Head of caudate nucleus (tissue), 42 donors: Measurements from ENCODE around the gene ADAMTS3.
"Not testable (repeated sequence)": the region's sequence is repeated elsewhere in the genome, so short reads cannot be mapped to it uniquely, and the experiment has no call there.

ENCODE experiments used
- DNase-seq, 42 donors: peaks; one replicate each; pipeline versions ENCODE4 v3.0.0 to v3.0.0-alpha.2; 2020 to 2021; ENCODE audit warnings: mixed read lengths in 7 of 42
- intact Hi-C: fragments of 100-400 bp; cut with DNase I; formaldehyde crosslinking; loops from one replicate; pipeline ENCODE4 v1.15.0; 2022

The ADAMTS3 gene

GRCh38 chr4:72429397-72429889 is 139.6 kb downstream of the ADAMTS3 start:
- intact Hi-C loops, result no loop called here
- DNase-seq, result no peak

GRCh38 chr4:72427057-72427456 is 142.0 kb downstream of the ADAMTS3 start:
- intact Hi-C loops, result no loop called here
- no peak for DNase-seq

DNA sequence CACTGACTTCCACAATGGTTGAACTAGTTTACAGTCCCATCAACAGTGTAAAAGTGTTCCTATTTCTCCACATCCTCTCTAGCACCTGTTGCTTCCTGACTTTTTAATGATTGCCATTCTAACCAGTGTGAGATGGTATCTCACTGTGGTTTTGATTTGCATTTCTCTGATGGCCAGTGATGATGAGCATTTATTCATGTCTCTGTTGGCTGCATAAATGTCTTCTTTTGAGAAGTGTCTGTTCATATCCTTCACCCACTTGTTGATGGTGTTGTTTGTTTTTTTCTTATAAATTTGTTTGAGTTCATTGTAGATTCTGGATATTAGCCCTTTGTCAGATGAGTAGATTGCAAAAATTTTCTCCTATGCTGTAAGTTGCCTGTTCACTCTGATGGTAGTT is 143.1 kb downstream of the ADAMTS3 start:
- DNase-seq, intact Hi-C loops: not testable (repeated sequence)

DNA sequence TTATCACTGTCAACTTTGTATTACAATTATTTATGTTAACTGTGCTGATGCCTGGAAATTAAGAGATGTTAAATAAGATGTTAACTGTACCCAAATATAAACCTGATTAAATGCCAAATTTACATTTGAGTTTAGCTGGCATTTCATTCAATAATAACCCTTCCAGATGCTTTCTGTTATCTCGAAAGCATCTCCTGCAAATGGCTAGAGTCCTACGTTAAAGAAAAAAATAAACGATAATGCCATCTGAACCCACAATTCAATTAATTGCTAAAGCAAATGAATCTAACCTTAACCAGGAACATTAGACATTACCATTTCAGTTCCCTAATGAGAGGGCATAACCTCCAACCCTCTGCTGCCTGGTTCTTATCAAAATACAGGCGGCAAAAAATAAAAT is 145.0 kb downstream of the ADAMTS3 start:
- no peak for DNase-seq
- intact Hi-C loops, result no loop called here

GRCh38 chr4:72422416-72422815 is 146.6 kb downstream of the ADAMTS3 start:
- intact Hi-C loops, result no loop called here
- DNase-seq, result no peak

DNA sequence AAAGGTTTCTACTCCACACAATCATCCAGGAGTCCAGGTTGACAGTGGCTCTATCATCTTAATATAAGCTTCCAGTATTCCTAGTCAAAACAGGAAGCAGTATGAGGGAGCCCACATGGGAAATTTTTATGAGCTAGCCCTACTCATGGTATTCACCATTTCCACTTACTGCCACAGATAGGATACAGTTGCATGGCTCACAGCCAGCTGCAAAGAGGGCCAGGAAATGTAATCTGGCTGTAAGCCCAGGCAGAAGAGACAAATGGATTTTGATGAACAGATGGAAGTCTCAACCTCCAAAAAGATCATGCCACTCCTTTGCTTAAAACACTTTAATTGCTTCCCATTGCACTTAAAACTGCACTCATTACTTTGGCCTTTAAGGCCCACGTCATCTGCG is 150.6 kb downstream of the ADAMTS3 start:
- intact Hi-C loops, result no loop called here
- peak in 1 of 42 donors; percentile 11 for DNase-seq

- peak in 14 of 42 donors; percentile 9 to 60 (median 19) for DNase-seq
- intact Hi-C loops, result no loop called here
These were observed 158.9 kb downstream of the ADAMTS3 start for GRCh38 chr4:72410158-72410557.

GRCh38 chr4:72408568-72408967 is 160.5 kb downstream of the ADAMTS3 start:
- intact Hi-C loops, result no loop called here
- no peak for DNase-seq

DNA sequence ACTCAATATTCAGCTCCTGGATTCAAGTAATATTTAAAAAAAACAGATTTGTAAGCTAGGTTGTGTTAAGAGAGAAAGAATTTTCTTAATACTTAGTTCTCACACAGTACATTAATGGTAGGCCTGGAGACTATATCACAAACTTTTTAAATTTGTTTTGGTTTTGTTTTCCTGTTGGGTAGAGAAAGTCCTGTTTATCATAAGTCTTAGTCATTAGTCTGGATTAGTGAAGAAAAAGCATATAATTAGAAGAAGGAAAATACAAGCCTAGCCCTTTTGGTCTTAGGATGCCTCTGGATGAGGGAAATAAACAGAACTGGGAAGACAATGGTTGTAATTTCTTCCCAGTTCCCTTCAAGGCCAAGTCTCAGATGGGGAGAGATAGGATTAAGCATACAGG is 163.6 kb downstream of the ADAMTS3 start:
- intact Hi-C loops, result no loop called here
- DNase-seq, result no peak

GRCh38 chr4:72397314-72397713 is 171.7 kb downstream of the ADAMTS3 start:
- no peak for DNase-seq
- intact Hi-C loops, result no loop called here

DNA sequence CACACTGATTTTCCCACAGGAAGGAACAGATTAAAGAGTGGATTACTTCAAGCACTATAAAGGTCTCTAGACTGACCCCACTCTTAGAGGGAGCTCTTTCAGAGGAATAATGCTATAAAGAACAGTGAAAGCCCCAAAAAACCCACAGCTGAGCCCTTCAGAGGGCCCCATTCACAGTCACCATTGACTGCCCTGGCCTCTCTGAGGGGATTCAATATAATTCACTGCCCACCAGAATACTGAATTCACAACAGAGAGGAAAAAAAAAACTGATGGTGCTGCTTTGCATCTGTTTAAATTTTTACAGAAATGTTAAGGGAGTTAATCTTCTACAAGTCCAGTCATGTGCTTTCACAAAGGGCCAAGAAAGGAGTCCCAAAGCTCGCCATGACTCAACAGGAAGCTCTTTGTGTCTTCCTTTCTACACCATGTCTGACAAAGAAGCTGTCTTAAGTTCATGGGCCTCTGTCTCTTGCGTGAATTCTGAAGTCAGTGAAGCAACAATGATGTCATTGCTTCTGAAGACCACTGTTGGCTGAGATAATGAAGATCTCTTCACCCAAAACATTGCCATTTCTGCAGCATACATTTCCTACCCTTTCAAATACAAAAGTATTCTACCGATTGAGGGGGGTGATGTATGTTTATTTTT is 174.9 kb downstream of the ADAMTS3 start:
- intact Hi-C loops, result no loop called here
- no peak for DNase-seq

DNA sequence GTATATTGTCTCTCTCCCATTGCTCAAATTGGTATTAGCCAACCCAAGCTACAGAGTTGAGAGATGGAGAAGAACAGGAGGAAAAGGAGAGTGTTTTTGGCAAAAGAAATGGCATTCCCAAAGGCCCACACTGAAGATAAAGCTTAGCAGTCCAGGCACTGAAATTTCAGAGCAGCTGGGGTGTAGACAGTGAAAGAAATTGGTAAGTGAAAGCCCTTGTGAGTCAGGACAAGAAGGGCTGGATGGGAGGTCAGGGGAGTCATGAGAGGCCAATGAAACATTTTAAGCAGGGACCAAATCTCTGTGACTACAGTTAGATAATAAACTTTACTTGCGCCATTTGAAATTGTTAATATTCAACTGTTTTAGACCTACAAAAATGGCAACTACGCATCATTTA is 177.7 kb downstream of the ADAMTS3 start:
- intact Hi-C loops, result no loop called here
- no peak for DNase-seq

DNA sequence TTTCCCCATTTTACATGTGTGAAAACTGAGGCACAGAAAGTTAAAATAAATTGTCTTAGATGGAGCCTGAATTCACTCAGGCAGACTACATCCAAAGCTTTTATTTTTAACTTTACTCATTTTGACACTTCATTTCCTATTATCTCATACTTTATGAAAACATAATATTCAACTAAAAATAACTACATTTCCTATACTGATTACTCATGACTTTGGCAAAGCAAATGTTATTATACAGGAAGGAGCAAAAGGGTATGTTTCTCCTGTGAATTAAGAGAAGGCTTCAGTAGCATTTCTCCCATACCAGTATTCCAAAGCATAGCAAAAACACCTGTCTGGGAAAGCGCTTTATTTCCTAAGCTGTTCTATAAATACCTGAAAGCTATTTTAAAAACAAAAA is 178.6 kb downstream of the ADAMTS3 start:
- intact Hi-C loops, result no loop called here
- DNase-seq, result no peak

- DNase-seq, result no peak
- intact Hi-C loops, result no loop called here
These were observed 180.5 kb downstream of the ADAMTS3 start for GRCh38 chr4:72388521-72388920.

GRCh38 chr4:72387959-72388358 is 181.1 kb downstream of the ADAMTS3 start:
- DNase-seq, result no peak
- intact Hi-C loops, result no loop called here

GRCh38 chr4:72383439-72383838 is 185.6 kb downstream of the ADAMTS3 start:
- DNase-seq, result no peak
- intact Hi-C loops, result no loop called here

DNA sequence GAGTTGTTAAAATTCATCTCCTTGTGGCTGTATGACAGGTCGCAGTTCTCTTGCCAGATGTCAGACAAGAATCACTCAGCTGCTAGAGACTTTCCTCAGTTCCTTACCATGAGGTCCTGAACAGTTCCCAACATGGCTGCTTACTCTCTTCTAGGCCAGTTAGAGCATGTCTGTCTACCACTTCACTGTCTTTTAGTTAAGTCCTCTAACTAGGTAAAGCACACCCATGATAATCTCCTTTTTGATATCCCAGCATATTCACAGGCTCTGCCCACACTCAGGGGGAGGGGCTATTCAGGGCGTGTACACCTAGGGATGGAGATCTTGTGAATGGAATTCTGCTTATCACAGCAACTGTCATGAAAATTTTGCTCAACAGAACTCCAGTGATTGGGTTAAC is 190.1 kb downstream of the ADAMTS3 start:
- intact Hi-C loops, result no loop called here
- DNase-seq, result no peak

- DNase-seq, result no peak
- intact Hi-C loops, result no loop called here
These were observed 191.4 kb downstream of the ADAMTS3 start for GRCh38 chr4:72377491-72378194.

DNA sequence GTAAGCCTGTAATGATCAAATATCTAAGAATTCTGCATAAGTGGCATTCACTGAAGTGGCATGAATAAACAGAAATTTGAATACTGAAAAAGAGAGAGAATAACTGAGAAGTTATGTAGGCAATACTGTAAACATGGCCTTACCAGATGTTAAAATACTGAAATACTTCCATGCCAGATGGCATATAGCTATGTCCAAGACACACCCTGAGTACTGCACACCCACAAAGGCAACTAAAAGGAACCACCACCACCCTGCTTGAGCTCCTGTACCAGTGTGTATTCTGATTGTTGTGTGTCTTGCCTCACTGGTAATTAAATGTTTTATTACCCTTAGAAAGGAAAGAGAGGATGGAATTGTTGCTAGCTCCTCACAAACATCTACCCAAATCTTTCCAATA is 192.1 kb downstream of the ADAMTS3 start:
- intact Hi-C loops, result no loop called here
- DNase-seq, result no peak

DNA sequence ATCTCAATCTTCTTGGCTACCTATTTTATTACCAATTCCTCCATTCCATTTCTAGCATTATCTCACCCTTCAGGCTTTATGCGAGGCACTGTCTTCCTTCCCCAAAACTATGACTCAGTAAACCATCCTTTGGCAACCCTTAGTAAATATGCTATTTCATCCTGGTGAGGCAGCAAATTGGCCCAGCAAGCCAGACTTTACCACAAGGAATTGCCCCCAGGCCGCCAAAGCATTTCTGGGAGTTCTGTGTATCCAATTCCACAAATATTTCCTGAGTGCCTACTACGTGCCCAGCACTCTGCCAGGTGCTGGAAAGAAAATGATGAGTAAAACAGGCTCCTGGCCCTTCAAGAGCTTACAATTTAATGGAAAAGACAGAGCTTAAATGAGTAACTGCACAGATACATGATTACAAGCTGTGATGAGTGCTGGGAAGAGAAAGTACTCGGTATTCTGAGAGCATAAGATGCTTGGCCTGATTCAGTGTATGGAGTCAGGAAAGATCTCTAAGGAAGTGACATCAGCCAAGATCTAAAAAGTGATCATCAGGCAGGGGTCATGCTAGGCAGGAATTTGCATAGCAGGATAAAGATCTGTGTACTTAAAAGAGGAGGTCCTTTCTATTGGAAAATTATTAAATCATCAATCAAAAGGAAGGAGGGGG is 193.8 kb downstream of the ADAMTS3 start:
- no peak for DNase-seq
- intact Hi-C loops, result no loop called here
